OCI-LY1 (cell line): ENCODE measurements around the gene KCP.

Experiments used
- CTCF ChIP-seq: fragments of 200-600 bp; sonication (generic), shearing (Covaris generic); IDR thresholded peaks from 2 replicates; pipeline ENCODE4 v1.5.1; 2017; ENCODE audit warnings: mild to moderate bottlenecking, antibody characterized with exemption, low read length, moderate library complexity, mixed read lengths
- EZH2 ChIP-seq: fragments of 200-600 bp; sonication (generic), shearing (Covaris generic); IDR thresholded peaks from 2 replicates; pipeline ENCODE4 v1.8.0; 2017; ENCODE audit warnings: borderline replicate concordance, mixed run types, mild to moderate bottlenecking, antibody characterized with exemption, low read length, moderate library complexity, mixed read lengths

DNA sequence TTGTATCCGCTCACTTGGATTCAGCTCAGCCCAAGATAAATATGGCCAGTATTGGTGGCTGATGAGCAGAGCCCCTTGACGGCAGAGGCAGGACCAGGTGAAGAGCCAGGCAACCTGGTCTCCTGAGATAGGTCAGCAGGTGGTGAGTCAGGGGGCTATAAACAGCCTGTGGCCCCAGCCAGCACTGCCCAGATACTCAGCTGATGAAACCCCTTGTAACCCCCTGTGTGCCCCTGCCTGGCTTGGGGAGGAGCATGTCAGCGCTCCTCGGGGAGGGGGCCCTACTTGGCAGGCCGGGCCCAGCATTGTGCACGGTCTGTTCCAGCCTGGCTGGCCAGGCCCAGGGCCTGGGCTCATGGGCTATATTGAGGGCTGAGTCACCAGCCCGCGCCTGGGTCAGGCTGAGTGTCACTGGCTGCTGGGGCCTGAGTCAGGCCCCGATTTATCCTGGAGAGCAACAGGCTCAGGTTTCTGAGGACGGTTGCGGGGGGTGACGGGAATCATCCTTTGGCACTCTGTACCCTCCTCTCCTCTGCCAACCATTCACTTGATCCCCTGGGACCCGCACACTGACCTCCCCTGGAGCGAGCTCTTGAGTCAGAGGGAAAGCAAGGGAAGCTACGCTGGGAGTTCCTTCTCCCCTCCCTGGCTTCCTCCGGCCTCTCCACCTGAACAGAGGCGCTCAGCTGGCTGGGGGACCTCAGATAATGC is 83.1 kb downstream of the KCP start:
- TF ChIP-seq CTCF (no peak), EZH2 (0 out of 2 replicates have a peak, but pooled peaks have one; percentile 4)
